HFF-Myc (cell line): ENCODE measurements around the gene HLA-C.

Experiments used
- DNase-seq: peaks from one replicate; pipeline ENCODE4 v3.0.0-alpha.2; 2011; ENCODE audit warnings: low read depth; ENCODE audit errors: extremely low read depth
- H3K4me3 ChIP-seq: replicated peaks from 2 replicates; pipeline ENCODE4 v1.5.1; 2011; ENCODE audit warnings: low read depth, mild to moderate bottlenecking, control low read depth, low read length
- CTCF ChIP-seq: IDR thresholded peaks from 2 replicates; pipeline ENCODE4 v1.5.1; 2012; ENCODE audit warnings: mild to moderate bottlenecking, low read depth, low read length, control low read depth; ENCODE audit errors: missing control alignments

HLA-C gene

GRCh38 chr6:31272436-31272835 is 544 bp upstream of the HLA-C start:
- no peak for TF ChIP-seq CTCF
- DNase-seq, result no peak
- peak overlapping the region; percentile 70 for H3K4me3 ChIP-seq

- no peak for TF ChIP-seq CTCF
- no peak for DNase-seq
- peak overlapping the region; percentile 70 for H3K4me3 ChIP-seq
Measured at GRCh38 chr6:31270788-31271640, 878 bp downstream of the HLA-C start.

- H3K4me3 ChIP-seq, result no peak overlapping the region
- no peak for DNase-seq
- no peak for TF ChIP-seq CTCF
Measured at GRCh38 chr6:31268836-31269235, 3.1 kb downstream of the HLA-C start.

- DNase-seq, result no peak
- no peak for TF ChIP-seq CTCF
- H3K4me3 ChIP-seq, result no peak overlapping the region
Measured at GRCh38 chr6:31268369-31268765, 3.5 kb downstream of the HLA-C start.

GRCh38 chr6:31267651-31268368 is 4.1 kb downstream of the HLA-C start:
- no peak for TF ChIP-seq CTCF
- DNase-seq, result no peak
- no peak overlapping the region for H3K4me3 ChIP-seq

- no peak for TF ChIP-seq CTCF
- DNase-seq, result no peak
- no peak overlapping the region for H3K4me3 ChIP-seq
Measured at GRCh38 chr6:31266567-31267360, 5.1 kb downstream of the HLA-C start.
